Prostate gland (tissue), 2 donors: Measurements from ENCODE around the gene ADAMTS17. TPM values are rescaled to one million over a fixed set of nuclear protein-coding genes. Genes with fewer than 3 reads are reported as not detected.

Experiments
- DNase-seq: peaks from one replicate; pipeline ENCODE4 v3.0.0-alpha.2; 2019; ENCODE audit warnings: low spot score
- H3K27ac ChIP-seq, 2 donors: fragments of 200-600 bp; sonication (generic); 2 replicates each; pipeline ENCODE4 v1.5.1; 2017 to 2019
- H3K27me3 ChIP-seq: fragments of 200-600 bp; sonication (generic); replicated peaks from 2 replicates; pipeline ENCODE4 v1.5.1; 2019; ENCODE audit not compliant: insufficient read depth
- H3K36me3 ChIP-seq, 2 donors: fragments of 200-600 bp; sonication (generic); 1 replicate in 1 of 2; 2 replicates in 1 of 2; pipeline versions ENCODE4 v1.5.1 to v1.8.1; 2017 to 2019
- H3K4me1 ChIP-seq: fragments of 200-600 bp; sonication (generic); replicated peaks from 2 replicates; pipeline ENCODE4 v1.5.1; 2019
- H3K4me3 ChIP-seq, 2 donors: fragments of 200-600 bp; sonication (generic); 2 replicates each; pipeline ENCODE4 v1.5.1; 2017 to 2019
- H3K9me3 ChIP-seq: fragments of 200-600 bp; sonication (generic); 2 replicates; pipeline ENCODE4 v1.5.1; 2017
- CTCF ChIP-seq, 4 experiments: fragments of 200-600 bp in 2 of 4; fragments of 450-650 bp in 2 of 4; sonication (generic) in 2 of 4; IDR thresholded peaks; 1 replicate in 3 of 4; 2 replicates in 1 of 4; pipeline ENCODE4 v1.5.1; 2016 to 2019; ENCODE audit warnings: antibody characterized with exemption in 4 of 4, mild to moderate bottlenecking in 2 of 4, moderate library complexity in 2 of 4
- POLR2A ChIP-seq: fragments of 450-650 bp; IDR thresholded peaks from one replicate; pipeline ENCODE4 v1.6.1; 2016; ENCODE audit warnings: antibody characterized with exemption, mild to moderate bottlenecking
- POLR2AphosphoS5 ChIP-seq: sonication (generic); formaldehyde crosslinking; IDR thresholded peaks from one replicate; pipeline ENCODE4 v1.6.1; 2017; ENCODE audit warnings: antibody characterized with exemption
- WGBS: methylation state at CpG from one replicate; pipeline ENCODE4 v1.1.5; 2018; 5-methylcytosine and 5-hydroxymethylcytosine counted together
- intact Hi-C: fragments of 100-400 bp; cut with DNase I; formaldehyde crosslinking; loops from one replicate; pipeline ENCODE4 v1.14.2; 2022
- total RNA-seq, 2 donors: library from RNA; depleted of rRNA; stranded (reverse); fragments of >200 nt; gene quantifications; one replicate each; pipeline ENCODE4 v1.1.0, GENCODE V29; 2016

ADAMTS17 gene
- total RNA-seq, 2 donors from 2014 or later: 2.7 to 5.6 TPM

DNA sequence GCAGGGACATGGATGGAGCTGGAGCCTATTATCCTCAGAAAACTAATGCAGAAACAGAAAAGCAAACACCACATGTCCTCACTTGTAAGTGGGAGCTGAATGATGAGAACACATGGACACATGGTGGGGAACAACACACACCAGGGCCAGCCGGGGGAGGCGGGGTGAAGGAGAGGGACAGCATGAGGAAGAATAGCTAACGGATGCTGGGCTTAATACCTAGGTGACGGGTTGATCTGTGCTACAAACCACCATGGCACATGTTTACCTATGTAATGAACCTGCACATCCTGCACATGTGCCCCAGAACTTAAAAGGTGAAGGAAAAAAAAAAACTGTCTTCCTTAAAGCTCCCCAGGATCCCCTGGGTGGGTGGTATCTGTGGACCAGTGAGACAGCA lies 87.1 kb downstream of the ADAMTS17 start:
- intact Hi-C loops: no loop called here
- DNase-seq: no peak
- Histone ChIP-seq H3K27ac (no peak overlapping the region), H3K9me3 (no peaks in the 10 kb centered on the region), H3K4me1 (no peaks in the 10 kb centered on the region), H3K36me3 (no peaks in the 10 kb centered on the region), H3K4me3 (no peak overlapping the region), H3K27me3 (no peaks in the 10 kb centered on the region)
- WGBS: 65% methylated on average over 4 of the region's 4 CpGs
- TF ChIP-seq POLR2AphosphoS5 (no peak), POLR2A (no peak), CTCF (IDR thresholded peaks at IDR 0.05) (no peak)

- TF ChIP-seq POLR2AphosphoS5: no peak
- TF ChIP-seq CTCF (IDR thresholded peaks at IDR 0.05): no peak
- no peak for TF ChIP-seq POLR2A
Measured at GRCh38 chr15:100254285-100254684, 87.5 kb downstream of the ADAMTS17 start.

GRCh38 chr15:100253640-100254039 lies 88.1 kb downstream of the ADAMTS17 start:
- intact Hi-C loops: no loop called here
- Histone ChIP-seq H3K9me3 (no peaks in the 10 kb centered on the region), H3K4me3 (no peak overlapping the region), H3K27ac (no peak overlapping the region), H3K36me3 (no peaks in the 10 kb centered on the region), H3K27me3 (no peaks in the 10 kb centered on the region), H3K4me1 (no peaks in the 10 kb centered on the region)
- 91% methylated on average over 1 of the region's 1 CpG for WGBS
- TF ChIP-seq CTCF (IDR thresholded peaks at IDR 0.05) (no peak), POLR2AphosphoS5 (no peak), POLR2A (no peak)
- DNase-seq: no peak

More at GRCh38 chr15:100254285-100254684, 87.5 kb downstream of the ADAMTS17 start:
- Histone ChIP-seq H3K9me3 (no peaks in the 10 kb centered on the region), H3K4me3 (no peak overlapping the region), H3K27me3 (no peaks in the 10 kb centered on the region), H3K4me1 (no peaks in the 10 kb centered on the region), H3K36me3 (no peaks in the 10 kb centered on the region), H3K27ac (no peak overlapping the region)
- no peak for DNase-seq
- 64% methylated on average over 5 of the region's 5 CpGs for WGBS
- intact Hi-C loops: no loop called here

- H3K36me3 ChIP-seq: no peaks in the 10 kb centered on the region
- no peaks in the 10 kb centered on the region for H3K4me1 ChIP-seq
- H3K27me3 ChIP-seq: no peaks in the 10 kb centered on the region
- no peak for DNase-seq
- H3K9me3 ChIP-seq: no peaks in the 10 kb centered on the region
- TF ChIP-seq POLR2AphosphoS5 (no peak), POLR2A (no peak), CTCF (IDR thresholded peaks at IDR 0.05) (no peak)
- intact Hi-C loops: no loop called here
- no peak overlapping the region for H3K27ac ChIP-seq
- WGBS: 73% methylated on average over 9 of the region's 9 CpGs
- H3K4me3 ChIP-seq: no peak overlapping the region
Measured at GRCh38 chr15:100252779-100253417, 88.9 kb downstream of the ADAMTS17 start.

DNA sequence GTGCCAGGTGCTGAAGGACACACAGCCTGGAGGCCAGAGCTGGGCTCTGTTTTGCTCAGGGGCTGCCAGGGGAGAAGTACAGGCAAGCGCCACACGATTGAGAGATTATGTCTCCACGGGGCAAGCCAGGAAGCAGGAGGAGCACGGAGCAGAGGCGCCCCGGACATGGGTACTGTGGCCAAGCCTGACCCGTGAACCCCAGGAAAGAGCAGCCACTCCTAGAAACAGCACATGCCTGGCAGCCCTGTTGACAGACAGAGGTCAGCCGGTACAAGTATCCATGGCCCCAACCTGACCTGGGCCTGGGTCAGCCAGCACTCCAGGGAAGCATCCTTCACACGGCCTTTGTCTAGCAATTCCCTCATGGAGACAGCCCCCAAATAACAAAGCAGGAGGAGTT lies 89.4 kb downstream of the ADAMTS17 start:
- WGBS: 92% methylated on average over 9 of the region's 9 CpGs
- Histone ChIP-seq H3K27me3 (no peaks in the 10 kb centered on the region), H3K36me3 (no peaks in the 10 kb centered on the region), H3K4me1 (no peaks in the 10 kb centered on the region), H3K4me3 (no peak overlapping the region), H3K27ac (no peak overlapping the region), H3K9me3 (no peaks in the 10 kb centered on the region)
- TF ChIP-seq POLR2A (no peak), POLR2AphosphoS5 (no peak), CTCF (IDR thresholded peaks at IDR 0.05) (no peak)
- intact Hi-C loops: no loop called here
- DNase-seq: no peak
